Omental fat pad (tissue), 4 donors: ENCODE data around the gene RXFP3. TPM values are rescaled to one million over a fixed set of nuclear protein-coding genes. Genes with fewer than 3 reads are reported as not detected.
A peak's percentile ranks its signal among the peaks of the same experiment; 100 is the strongest.

Experiments
- ATAC-seq: fragments of 150-250 bp; one replicate; pipeline ENCODE4 v1.9.1; 2016; ENCODE audit warnings: mild to moderate bottlenecking, moderate library complexity; ENCODE audit not compliant: low FRiP score
- DNase-seq: peaks from one replicate; pipeline ENCODE4 v3.0.0-alpha.2; 2019; ENCODE audit warnings: low spot score
- CTCF ChIP-seq, 3 donors: fragments of 450-650 bp; IDR thresholded peaks; one replicate each; pipeline ENCODE4 v1.5.1; 2016 to 2017; ENCODE audit warnings: antibody characterized with exemption in 3 of 3, mild to moderate bottlenecking in 3 of 3, moderate library complexity in 2 of 3
- total RNA-seq, 4 donors: library from RNA; depleted of rRNA; stranded (reverse); fragments of >200 nt; gene quantifications; one replicate each; pipeline ENCODE4 v1.1.0, GENCODE V29; 2016

Gene RXFP3
- total RNA-seq, 4 donors from 2014 or later = not detected

- DNase-seq = no peak
- ATAC-seq = no peak
- TF ChIP-seq CTCF (IDR thresholded peaks at IDR 0.05) = no peak
Observed at GRCh38 chr5:33968211-33969005, 32.2 kb downstream of the RXFP3 start.

- ATAC-seq (peak; percentile 44), DNase-seq (no peak)
- TF ChIP-seq CTCF (IDR thresholded peaks at IDR 0.05) = no peak
Observed at GRCh38 chr5:33969572-33970452, 33.6 kb downstream of the RXFP3 start.

GRCh38 chr5:33973271-33973670 lies 37.1 kb downstream of the RXFP3 start:
- no peak for ATAC-seq
- TF ChIP-seq CTCF (IDR thresholded peaks at IDR 0.05) = no peak
- DNase-seq = no peak

GRCh38 chr5:33975852-33976251 lies 39.7 kb downstream of the RXFP3 start:
- TF ChIP-seq CTCF (IDR thresholded peaks at IDR 0.05) = no peak
- ATAC-seq = no peak
- no peak for DNase-seq

GRCh38 chr5:33976307-33976706 lies 40.1 kb downstream of the RXFP3 start:
- TF ChIP-seq CTCF (IDR thresholded peaks at IDR 0.05) = no peak
- no peak for ATAC-seq

GRCh38 chr5:33978306-33978705 lies 42.1 kb downstream of the RXFP3 start:
- no peak for DNase-seq
- no peak for TF ChIP-seq CTCF (IDR thresholded peaks at IDR 0.05)
- ATAC-seq = no peak

More at GRCh38 chr5:33976307-33976706, 40.1 kb downstream of the RXFP3 start:
- no peak for DNase-seq
